Measurements from ENCODE around the gene MT1F.

The MT1F gene

GRCh38 chr16:56639045-56639444 is 18.7 kb upstream of the MT1F start:
- Histone ChIP-seq H3K27me3 (ENCODE audit: control insufficient read depth, insufficient read depth, low read length) (peaks cover 38% of the 10 kb centered on the region), H3K9me3 (ENCODE audit: control insufficient read depth, low read length) (no peaks in the 10 kb centered on the region), H3K4me3 (ENCODE audit: low read length) (no peak overlapping the region)

GRCh38 chr16:56640076-56640475 is 17.7 kb upstream of the MT1F start:
- H3K9me3 ChIP-seq (ENCODE audit: control insufficient read depth, low read length): no peaks in the 10 kb centered on the region
- H3K4me3 ChIP-seq (ENCODE audit: low read length): no peak overlapping the region
- no peak overlapping the region for H3K9ac ChIP-seq (ENCODE audit: low read length)
- H3K27me3 ChIP-seq (ENCODE audit: control insufficient read depth, insufficient read depth, low read length): peaks cover 28% of the 10 kb centered on the region
- H3K4me1 ChIP-seq (ENCODE audit: control insufficient read depth, insufficient read depth, low read length): peaks cover 43% of the 10 kb centered on the region
- H3K36me3 ChIP-seq (ENCODE audit: control insufficient read depth, insufficient read depth, low read length): no peaks in the 10 kb centered on the region

More at GRCh38 chr16:56639045-56639444, 18.7 kb upstream of the MT1F start:
- Histone ChIP-seq H3K36me3 (ENCODE audit: control insufficient read depth, insufficient read depth, low read length) (no peaks in the 10 kb centered on the region), H3K4me1 (ENCODE audit: control insufficient read depth, insufficient read depth, low read length) (peaks cover 47% of the 10 kb centered on the region), H3K9ac (ENCODE audit: low read length) (no peak overlapping the region)

GRCh38 chr16:56641166-56641565 is 16.6 kb upstream of the MT1F start:
- Histone ChIP-seq H3K4me1 (ENCODE audit: control insufficient read depth, insufficient read depth, low read length) (peaks cover 47% of the 10 kb centered on the region), H3K4me3 (ENCODE audit: low read length) (no peak overlapping the region), H3K36me3 (ENCODE audit: control insufficient read depth, insufficient read depth, low read length) (no peaks in the 10 kb centered on the region), H3K9me3 (ENCODE audit: control insufficient read depth, low read length) (no peaks in the 10 kb centered on the region), H3K9ac (ENCODE audit: low read length) (no peak overlapping the region), H3K27me3 (ENCODE audit: control insufficient read depth, insufficient read depth, low read length) (peaks cover 17% of the 10 kb centered on the region)

DNA sequence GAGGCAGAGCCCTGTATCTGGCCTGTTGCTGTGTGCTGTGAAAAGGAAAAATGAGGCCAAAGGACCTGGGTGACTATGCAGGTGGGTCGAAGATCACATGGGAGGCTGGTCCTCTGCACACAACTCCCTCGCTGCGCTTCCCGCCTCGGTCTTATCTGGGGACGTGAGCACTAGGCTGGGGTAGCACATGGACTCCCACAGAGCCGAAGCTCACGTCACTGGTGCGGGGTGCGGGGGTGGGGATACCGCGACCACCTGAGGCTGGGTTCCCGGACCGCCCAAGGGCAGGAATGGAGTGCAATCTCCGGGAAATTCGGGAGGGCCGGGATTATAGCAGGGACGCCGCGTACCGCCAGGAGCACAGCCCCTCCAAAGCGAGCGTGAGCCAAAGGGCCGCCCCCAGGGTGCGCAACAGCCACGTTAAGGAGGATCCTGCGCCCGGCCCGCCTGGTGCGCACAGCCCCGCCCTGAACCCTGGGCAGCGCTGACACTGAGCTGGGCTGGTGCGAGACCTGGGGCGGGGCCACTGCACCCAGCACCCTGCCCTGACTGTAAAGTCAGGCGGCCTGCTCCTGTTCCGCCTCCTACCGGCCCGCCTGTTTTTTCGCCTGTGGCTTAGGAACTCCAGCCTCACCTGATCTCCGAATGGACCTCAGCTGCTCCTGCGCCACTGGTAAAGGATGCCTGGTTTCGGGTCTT is 14.5 kb upstream of the MT1F start:
- peak overlapping the region; percentile 29 for H3K9ac ChIP-seq (ENCODE audit: low read length)
- peak overlapping the region; percentile 7 for H3K4me3 ChIP-seq (ENCODE audit: low read length)
- no peaks in the 10 kb centered on the region for H3K9me3 ChIP-seq (ENCODE audit: control insufficient read depth, low read length)
- peaks cover 52% of the 10 kb centered on the region for H3K4me1 ChIP-seq (ENCODE audit: control insufficient read depth, insufficient read depth, low read length)
- no peaks in the 10 kb centered on the region for H3K36me3 ChIP-seq (ENCODE audit: control insufficient read depth, insufficient read depth, low read length)
- H3K27me3 ChIP-seq (ENCODE audit: control insufficient read depth, insufficient read depth, low read length): peaks cover 10% of the 10 kb centered on the region

GRCh38 chr16:56643833-56644232 is 13.9 kb upstream of the MT1F start:
- H3K4me3 ChIP-seq (ENCODE audit: low read length): no peak overlapping the region
- no peaks in the 10 kb centered on the region for H3K9me3 ChIP-seq (ENCODE audit: control insufficient read depth, low read length)
- H3K27me3 ChIP-seq (ENCODE audit: control insufficient read depth, insufficient read depth, low read length): peaks cover 10% of the 10 kb centered on the region
- H3K36me3 ChIP-seq (ENCODE audit: control insufficient read depth, insufficient read depth, low read length): no peaks in the 10 kb centered on the region
- H3K9ac ChIP-seq (ENCODE audit: low read length): peak overlapping the region; percentile 29
- H3K4me1 ChIP-seq (ENCODE audit: control insufficient read depth, insufficient read depth, low read length): peaks cover 48% of the 10 kb centered on the region

DNA sequence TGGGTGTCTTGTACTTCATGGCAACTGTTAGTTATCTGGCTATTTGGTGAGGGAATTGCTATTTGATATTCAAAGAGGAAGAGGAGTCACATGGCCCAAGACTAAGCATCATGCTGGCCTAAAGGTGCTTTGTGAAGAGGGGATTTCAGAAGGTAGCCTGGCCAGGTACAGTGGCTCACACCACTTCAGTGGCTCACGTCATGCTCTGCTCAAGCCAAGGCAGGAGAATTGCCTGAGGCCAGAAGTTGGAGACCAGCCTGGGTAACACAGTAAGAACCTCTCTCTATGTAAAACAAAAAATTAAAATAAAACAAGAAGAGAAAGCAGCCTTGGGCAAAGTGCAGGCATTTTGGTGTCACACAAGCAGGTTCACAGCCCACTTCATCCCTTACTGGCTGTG is 12.4 kb upstream of the MT1F start:
- no peaks in the 10 kb centered on the region for H3K9me3 ChIP-seq (ENCODE audit: control insufficient read depth, low read length)
- H3K27me3 ChIP-seq (ENCODE audit: control insufficient read depth, insufficient read depth, low read length): peaks cover 10% of the 10 kb centered on the region
- no peak overlapping the region for H3K9ac ChIP-seq (ENCODE audit: low read length)
- H3K36me3 ChIP-seq (ENCODE audit: control insufficient read depth, insufficient read depth, low read length): no peaks in the 10 kb centered on the region
- H3K4me1 ChIP-seq (ENCODE audit: control insufficient read depth, insufficient read depth, low read length): peaks cover 52% of the 10 kb centered on the region
- no peak overlapping the region for H3K4me3 ChIP-seq (ENCODE audit: low read length)

DNA sequence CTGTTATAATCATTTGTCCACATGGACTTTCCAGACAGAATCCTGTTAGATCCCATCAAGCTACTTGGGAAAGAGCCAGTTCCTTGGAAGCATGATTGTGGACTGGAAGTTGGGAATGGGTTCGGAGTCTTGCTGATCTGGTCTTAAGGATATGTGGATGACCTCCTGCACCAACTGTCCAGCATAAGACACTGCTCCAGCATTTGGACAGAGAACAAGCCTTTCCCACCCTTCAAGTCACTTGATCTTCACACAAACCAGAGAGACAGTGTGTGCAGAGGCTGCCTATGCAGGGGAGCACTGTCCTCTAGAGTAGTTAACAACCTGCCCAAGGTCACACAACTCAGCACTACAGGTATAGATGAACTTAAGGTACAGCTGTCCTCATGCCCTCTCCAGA is 11.9 kb upstream of the MT1F start:
- Histone ChIP-seq H3K4me1 (ENCODE audit: control insufficient read depth, insufficient read depth, low read length) (peaks cover 54% of the 10 kb centered on the region), H3K9ac (ENCODE audit: low read length) (no peak overlapping the region), H3K36me3 (ENCODE audit: control insufficient read depth, insufficient read depth, low read length) (no peaks in the 10 kb centered on the region), H3K27me3 (ENCODE audit: control insufficient read depth, insufficient read depth, low read length) (peaks cover 10% of the 10 kb centered on the region), H3K9me3 (ENCODE audit: control insufficient read depth, low read length) (no peaks in the 10 kb centered on the region), H3K4me3 (ENCODE audit: low read length) (no peak overlapping the region)

DNA sequence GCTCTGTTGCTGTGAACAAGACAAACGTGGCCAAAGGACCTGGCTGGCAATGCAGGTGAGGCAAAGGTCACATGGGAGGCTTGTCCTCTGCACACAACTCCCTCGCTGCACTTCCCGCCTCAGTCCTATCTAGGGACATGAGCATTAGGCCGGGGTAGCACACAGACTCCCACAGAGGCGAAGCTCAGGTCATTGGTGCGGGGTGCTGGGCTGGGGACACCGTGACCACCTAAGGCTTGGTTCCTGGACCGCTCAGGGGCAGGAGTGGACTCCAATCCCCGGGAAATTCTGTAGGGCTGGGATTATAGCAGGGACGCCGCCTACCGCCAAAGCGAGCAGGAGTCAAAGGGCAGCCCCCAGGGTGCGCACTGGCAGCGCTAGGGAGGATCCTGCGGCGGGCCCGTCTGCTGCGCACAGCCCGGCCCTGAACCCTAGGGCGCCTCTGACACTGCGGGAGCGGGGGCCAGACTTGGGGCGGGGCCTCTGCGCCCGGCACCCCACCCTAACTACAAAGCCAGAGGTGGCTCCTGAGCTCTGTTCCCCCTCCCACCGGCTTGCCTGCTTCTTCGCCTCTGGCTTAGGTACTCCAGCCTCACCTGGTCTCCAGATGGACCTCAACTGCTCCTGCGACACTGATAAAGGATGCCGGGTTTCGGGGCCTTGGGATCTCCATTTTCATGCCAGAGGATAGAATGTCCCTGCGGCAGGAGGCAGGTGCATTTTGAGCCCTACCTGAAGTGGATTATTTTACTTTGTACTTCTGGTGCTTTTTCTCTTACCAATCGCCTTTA is 9.9 kb upstream of the MT1F start:
- Histone ChIP-seq H3K9ac (ENCODE audit: low read length) (no peak overlapping the region), H3K4me1 (ENCODE audit: control insufficient read depth, insufficient read depth, low read length) (peaks cover 50% of the 10 kb centered on the region), H3K9me3 (ENCODE audit: control insufficient read depth, low read length) (no peaks in the 10 kb centered on the region), H3K36me3 (ENCODE audit: control insufficient read depth, insufficient read depth, low read length) (no peaks in the 10 kb centered on the region), H3K4me3 (ENCODE audit: low read length) (no peak overlapping the region), H3K27me3 (ENCODE audit: control insufficient read depth, insufficient read depth, low read length) (peaks cover 10% of the 10 kb centered on the region)

- H3K4me3 ChIP-seq (ENCODE audit: low read length): no peak overlapping the region
- H3K4me1 ChIP-seq (ENCODE audit: control insufficient read depth, insufficient read depth, low read length): peaks cover 38% of the 10 kb centered on the region
- no peaks in the 10 kb centered on the region for H3K9me3 ChIP-seq (ENCODE audit: control insufficient read depth, low read length)
- H3K36me3 ChIP-seq (ENCODE audit: control insufficient read depth, insufficient read depth, low read length): no peaks in the 10 kb centered on the region
- peaks cover 5% of the 10 kb centered on the region for H3K27me3 ChIP-seq (ENCODE audit: control insufficient read depth, insufficient read depth, low read length)
- no peak overlapping the region for H3K9ac ChIP-seq (ENCODE audit: low read length)
Observed at GRCh38 chr16:56649271-56649670, 8.5 kb upstream of the MT1F start.

- H3K4me3 ChIP-seq (ENCODE audit: low read length): no peak overlapping the region
- H3K27me3 ChIP-seq (ENCODE audit: control insufficient read depth, insufficient read depth, low read length): peaks cover 5% of the 10 kb centered on the region
- no peak overlapping the region for H3K9ac ChIP-seq (ENCODE audit: low read length)
- H3K36me3 ChIP-seq (ENCODE audit: control insufficient read depth, insufficient read depth, low read length): no peaks in the 10 kb centered on the region
- H3K4me1 ChIP-seq (ENCODE audit: control insufficient read depth, insufficient read depth, low read length): peaks cover 38% of the 10 kb centered on the region
- H3K9me3 ChIP-seq (ENCODE audit: control insufficient read depth, low read length): no peaks in the 10 kb centered on the region
Observed at GRCh38 chr16:56649820-56650219, 7.9 kb upstream of the MT1F start.

GRCh38 chr16:56651586-56651985 is 6.2 kb upstream of the MT1F start, which contains the start of gene MT1B:
TSS of gene MT1B (plus strand) at chr16:56651886. CDS start at chr16:56651954, 68 bp downstream.
- Histone ChIP-seq H3K4me1 (ENCODE audit: control insufficient read depth, insufficient read depth, low read length) (peaks cover 29% of the 10 kb centered on the region), H3K4me3 (ENCODE audit: low read length) (no peak within 1 kb of the TSS), H3K9ac (ENCODE audit: low read length) (no peak within 1 kb of the TSS), H3K27me3 (ENCODE audit: control insufficient read depth, insufficient read depth, low read length) (peaks cover 5% of the 10 kb centered on the region), H3K9me3 (ENCODE audit: control insufficient read depth, low read length) (no peaks in the 10 kb centered on the region), H3K36me3 (ENCODE audit: control insufficient read depth, insufficient read depth, low read length) (no peaks in the 10 kb centered on the region)

GRCh38 chr16:56652600-56652999 is 5.2 kb upstream of the MT1F start:
- no peak overlapping the region for H3K9ac ChIP-seq (ENCODE audit: low read length)
- H3K36me3 ChIP-seq (ENCODE audit: control insufficient read depth, insufficient read depth, low read length): no peaks in the 10 kb centered on the region
- H3K27me3 ChIP-seq (ENCODE audit: control insufficient read depth, insufficient read depth, low read length): peaks cover 2% of the 10 kb centered on the region
- H3K4me1 ChIP-seq (ENCODE audit: control insufficient read depth, insufficient read depth, low read length): peaks cover 27% of the 10 kb centered on the region
- H3K4me3 ChIP-seq (ENCODE audit: low read length): no peak overlapping the region
- no peaks in the 10 kb centered on the region for H3K9me3 ChIP-seq (ENCODE audit: control insufficient read depth, low read length)

Measured in mucosa of stomach (tissue), 1 donor.